Left renal pelvis (tissue), 4 donors: Measurements from ENCODE around the gene UPF1. TPM values are rescaled to one million over a fixed set of nuclear protein-coding genes. Genes with fewer than 3 reads are reported as not detected.

Source experiments
- DNase-seq, 4 donors: peaks; one replicate each; pipeline ENCODE4 v3.0.0-alpha.2; 2013; ENCODE audit warnings: low read depth in 4 of 4, low spot score in 3 of 4
- polyA plus RNA-seq, 4 donors: library from polyadenylated mRNA; unstranded; fragments of 120-200 nt; gene quantifications; one replicate each; pipeline ENCODE4 v1.2.1, GENCODE V29; 2013; ENCODE audit not compliant: insufficient read length in 4 of 4

Gene UPF1
- polyA plus RNA-seq, 4 donors = 33.0 to 62.5 (median 51.6) TPM

DNA sequence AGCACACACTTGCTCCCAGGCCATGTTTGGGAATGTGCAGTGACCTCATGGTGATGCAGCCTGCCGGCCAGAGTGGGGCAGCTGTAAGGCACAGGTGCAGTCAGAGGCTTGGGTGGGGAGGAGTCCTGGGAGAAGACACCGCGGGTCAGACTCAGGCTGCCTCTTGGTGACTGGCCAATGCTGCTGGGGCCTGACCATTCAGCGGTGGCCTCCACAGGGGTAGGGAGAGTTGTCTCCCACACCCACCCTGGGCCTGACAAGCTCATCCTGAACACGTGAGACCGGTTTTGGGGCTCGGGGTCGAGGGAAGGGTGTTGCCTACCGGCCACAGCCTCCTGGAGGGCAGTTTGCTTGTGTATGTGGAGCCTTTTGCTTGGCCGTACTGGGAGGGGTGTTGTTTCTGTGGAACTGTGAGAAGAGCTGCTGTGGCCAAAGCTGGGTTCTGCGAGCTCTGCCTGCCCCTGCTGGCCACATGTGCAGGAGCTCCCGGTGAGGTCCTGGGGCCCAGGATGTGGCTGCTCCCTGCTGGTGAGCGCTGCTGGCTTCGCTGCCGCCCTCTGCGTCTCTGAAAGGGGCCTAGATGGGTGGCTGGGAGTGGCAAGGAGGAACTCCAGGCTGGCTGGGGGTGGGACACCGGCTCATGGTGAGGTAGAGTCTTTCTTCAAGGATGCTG lies 22.1 kb downstream of the UPF1 start:
- DNase-seq = no peak

DNA sequence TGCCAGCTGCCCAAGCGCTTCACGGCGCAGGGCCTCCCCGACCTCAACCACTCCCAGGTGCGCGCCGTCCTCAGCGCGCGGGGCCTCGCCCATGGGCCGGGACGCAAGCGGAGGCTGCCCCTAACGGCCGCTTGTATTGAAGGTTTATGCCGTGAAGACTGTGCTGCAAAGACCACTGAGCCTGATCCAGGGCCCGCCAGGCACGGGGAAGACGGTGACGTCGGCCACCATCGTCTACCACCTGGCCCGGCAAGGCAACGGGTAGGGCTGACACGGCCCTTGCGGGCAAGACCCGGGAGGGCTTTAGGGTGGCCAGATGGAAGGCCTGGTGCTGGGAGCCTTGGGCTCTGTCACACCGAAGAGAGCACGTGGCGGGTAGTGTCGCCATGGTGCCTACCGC lies 23.2 kb downstream of the UPF1 start:
- DNase-seq = no peak

DNA sequence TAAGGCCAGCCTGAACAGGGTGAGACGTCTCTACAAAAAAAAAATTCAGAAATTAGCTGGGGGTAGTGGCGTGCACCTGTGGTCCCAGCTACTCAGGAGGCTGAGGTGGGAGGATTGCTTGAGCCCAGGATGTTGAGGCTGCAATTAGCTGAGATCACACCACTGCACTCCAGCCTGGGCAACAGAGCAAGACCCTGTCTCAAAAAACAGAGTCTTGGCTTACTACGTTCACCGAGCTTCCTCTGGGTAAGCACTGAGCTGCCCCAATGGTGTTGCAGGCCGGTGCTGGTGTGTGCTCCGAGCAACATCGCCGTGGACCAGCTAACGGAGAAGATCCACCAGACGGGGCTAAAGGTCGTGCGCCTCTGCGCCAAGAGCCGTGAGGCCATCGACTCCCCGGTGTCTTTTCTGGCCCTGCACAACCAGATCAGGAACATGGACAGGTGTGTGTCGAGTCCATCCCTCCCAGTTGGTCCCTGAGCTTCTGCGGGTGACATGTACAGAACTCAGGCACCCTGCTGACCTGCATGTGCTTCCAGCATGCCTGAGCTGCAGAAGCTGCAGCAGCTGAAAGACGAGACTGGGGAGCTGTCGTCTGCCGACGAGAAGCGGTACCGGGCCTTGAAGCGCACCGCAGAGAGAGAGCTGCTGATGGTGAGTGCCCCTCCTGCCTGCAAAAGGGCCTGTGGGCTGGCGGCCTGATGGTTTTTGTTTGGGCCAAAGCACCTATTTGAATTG lies 24.1 kb downstream of the UPF1 start:
- no peak for DNase-seq

DNA sequence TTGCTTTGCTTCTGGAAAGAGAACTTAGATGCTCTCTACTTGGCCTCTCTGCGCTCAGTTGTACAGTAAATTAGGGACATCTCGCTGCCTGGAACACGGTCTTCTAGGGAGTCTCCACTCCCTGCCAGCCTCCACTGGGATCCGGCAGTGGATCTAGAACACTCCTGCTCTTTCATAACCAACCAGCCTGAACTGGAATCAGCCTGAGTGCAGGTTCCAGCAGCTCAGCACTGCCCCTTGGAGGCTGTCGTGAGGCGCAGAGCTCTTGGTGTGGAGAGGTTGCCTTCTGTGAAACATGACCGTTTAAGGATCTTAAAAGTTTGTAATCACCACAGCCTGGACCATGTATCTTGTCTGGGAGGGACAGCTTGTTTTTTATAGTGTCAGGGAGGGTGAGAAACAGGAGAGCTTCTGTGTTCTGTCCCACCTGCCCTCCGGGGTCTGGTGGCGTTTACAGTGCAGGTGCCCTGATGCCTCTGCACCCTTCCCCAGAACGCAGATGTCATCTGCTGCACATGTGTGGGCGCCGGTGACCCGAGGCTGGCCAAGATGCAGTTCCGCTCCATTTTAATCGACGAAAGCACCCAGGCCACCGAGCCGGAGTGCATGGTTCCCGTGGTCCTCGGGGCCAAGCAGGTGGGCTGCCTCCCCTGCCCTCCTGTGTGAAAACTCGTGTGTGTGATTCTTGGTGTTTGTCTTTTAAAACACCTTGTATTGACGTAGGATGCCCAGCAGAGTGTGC lies 24.8 kb downstream of the UPF1 start:
- DNase-seq = no peak

DNA sequence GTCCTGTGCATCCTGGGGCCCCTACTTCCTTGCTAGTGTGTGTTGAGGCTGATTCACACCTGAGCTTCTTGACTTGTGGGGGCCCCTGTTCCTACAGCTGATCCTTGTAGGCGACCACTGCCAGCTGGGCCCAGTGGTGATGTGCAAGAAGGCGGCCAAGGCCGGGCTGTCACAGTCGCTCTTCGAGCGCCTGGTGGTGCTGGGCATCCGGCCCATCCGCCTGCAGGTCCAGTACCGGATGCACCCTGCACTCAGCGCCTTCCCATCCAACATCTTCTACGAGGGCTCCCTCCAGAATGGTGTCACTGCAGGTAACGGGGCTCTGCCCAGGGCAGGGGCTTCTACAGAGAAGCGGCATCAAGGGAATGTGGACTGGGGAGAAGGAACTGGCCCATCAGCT lies 25.5 kb downstream of the UPF1 start:
- no peak for DNase-seq

DNA sequence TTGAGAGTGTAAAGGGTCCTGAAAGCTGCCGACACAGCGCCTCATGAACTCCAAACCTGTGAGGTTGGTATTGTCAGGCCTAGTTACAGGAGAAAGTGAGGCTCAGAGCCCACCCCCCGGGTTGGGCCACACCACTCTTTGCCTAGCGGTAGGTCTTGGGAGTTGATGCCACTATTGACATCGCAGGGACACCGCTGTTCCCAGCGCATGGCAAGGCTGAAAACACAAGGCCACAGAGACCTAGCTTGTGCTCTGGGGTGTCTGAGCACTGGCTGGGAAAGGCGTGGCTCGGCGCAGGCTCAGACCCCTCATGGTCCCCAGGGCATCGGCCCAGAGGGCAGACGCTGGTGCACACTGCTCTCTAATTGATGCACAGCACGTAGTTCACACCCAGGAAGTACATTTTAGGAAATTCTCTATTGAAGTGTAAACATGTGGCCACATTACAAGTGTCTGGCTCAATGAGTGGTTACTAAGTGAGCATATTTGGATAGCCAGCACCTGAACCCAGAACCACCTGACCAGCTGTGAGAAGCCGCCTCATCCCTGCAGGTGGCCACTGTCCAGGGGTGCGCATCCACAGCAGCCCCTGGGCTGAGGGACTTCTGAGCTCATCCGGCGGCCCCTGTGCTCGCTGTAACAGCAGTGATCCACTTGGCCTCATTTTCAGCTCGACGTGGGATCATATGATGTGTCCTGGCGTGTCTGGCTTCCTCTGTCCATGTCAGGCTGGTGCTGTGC lies 27.3 kb downstream of the UPF1 start:
- no peak for DNase-seq

DNA sequence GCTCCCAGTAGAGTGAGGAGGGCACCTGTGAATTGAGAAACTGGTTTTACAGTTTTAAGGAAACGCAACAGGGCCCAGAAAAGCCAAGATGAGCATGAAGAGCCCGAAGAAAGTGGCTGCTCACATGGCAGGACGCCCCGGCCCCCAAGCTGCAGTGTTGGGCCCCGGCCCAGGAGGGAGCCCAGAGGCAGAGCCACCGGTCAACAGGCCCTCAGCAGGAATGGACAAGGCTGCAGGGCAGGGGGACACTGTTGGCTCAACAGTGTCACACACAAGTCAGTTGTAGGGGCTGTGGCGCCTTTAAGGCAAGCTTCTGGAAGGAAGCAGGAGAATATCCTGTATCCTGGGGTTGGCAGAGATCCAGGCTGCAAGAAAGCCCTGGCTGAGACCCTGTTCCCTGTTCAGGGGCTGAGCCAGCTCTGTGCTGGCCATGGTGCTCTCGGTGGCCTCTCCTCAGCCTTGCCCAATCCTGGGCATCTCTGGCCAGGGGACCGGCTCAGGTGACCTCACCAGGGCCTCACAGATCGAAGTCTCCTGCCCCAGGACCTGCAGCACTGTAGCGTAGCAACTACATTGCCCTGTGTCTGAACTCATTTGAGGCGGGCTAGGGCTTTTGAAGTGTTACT lies 28.0 kb downstream of the UPF1 start:
- no peak for DNase-seq

DNA sequence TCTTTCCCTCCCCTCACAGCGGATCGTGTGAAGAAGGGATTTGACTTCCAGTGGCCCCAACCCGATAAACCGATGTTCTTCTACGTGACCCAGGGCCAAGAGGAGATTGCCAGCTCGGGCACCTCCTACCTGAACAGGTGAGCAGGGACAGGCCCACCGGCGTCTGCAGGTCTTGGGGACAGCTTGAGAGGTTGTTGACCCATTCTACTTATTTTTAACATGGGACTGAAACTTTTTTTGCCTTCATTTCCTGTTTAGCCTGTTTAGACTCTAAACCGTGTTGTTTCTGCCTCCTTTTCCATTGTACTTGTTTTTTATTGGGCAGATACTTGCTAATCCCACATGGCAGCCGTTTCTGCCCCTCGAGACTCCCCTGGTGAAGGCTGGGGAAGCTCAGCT lies 28.5 kb downstream of the UPF1 start:
- DNase-seq = no peak

DNA sequence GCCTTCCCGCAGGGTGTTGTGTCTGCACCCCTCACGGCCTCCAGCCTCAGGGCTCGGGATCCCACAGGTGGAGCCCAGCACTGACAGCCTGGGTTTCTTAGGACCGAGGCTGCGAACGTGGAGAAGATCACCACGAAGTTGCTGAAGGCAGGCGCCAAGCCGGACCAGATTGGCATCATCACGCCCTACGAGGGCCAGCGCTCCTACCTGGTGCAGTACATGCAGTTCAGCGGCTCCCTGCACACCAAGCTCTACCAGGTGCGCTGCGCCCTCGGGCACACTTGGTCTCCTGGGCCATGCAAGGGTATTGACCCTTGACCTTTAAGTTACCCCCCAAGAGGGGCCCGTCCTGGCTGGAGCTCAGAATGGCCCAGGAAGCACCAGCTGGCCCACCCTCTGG lies 29.0 kb downstream of the UPF1 start:
- no peak for DNase-seq

DNA sequence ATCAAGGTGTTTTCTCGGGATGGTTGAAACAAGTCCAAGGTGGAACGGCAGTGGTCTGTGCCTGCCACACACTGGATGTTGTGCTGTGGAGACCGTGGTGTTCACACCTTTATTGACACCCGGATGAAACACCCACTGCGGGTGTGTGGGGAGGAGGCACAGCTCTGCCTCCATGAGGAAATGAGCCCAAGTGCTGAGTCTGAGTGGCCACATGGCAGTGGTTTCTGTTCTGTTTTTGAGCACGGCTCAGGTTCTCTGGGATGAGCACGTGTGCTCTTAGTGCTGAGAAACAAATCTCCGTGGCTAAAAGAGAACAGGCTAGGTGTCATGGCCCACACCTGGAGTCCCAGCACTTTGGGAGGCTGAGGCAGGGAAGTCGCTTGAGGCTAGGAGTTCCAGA lies 29.5 kb downstream of the UPF1 start:
- DNase-seq = no peak

DNA sequence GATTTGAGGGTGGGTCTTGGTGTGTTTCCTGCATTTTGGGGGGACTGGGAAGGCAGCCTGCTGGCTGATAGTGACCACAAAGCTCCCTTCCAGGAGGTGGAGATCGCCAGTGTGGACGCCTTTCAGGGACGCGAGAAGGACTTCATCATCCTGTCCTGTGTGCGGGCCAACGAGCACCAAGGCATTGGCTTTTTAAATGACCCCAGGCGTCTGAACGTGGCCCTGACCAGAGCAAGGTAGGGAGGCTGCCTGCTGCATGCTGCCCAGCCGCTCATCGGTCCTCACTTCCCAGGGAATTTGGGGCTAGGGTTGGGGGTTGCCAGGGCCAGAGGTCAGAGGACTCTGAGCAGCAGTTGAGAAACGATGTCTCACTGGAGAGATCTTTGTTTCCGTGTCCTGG lies 30.2 kb downstream of the UPF1 start:
- DNase-seq = no peak

DNA sequence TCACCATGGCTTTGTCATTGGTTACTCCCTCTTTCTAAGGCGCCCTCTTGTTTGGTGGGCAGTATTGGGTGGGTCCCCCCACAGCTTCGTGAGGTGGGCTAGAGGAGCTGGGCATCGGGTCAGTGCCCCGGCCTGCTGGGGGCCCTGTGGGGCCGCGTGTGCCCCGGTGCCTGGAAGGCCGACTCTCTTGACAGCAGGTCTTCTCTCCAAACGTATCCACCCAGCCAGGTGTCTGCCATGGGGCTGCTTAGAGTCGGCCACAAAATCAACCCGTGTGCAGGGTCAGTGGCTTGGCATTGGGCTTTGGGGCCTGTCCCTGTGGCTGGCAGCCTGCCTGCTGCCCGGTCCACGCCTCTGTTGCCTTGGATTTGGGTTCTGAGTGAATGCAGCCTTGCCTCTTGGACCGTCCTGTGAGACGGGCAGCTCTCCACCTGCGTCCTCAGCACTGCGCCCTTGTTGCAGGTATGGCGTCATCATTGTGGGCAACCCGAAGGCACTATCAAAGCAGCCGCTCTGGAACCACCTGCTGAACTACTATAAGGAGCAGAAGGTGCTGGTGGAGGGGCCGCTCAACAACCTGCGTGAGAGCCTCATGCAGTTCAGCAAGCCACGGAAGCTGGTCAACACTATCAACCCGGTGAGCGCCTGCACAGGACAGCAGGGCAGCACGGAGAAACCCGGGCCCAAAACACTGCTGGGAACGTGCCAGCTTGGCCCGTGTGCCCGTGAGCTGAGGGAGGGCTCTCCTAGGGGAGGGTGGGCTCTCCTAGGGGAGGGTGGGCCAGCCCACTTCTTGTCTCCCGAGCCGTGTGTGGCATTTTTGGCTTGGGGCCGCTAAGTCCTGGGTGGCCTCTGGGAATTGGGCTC lies 31.4 kb downstream of the UPF1 start:
- no peak for DNase-seq

DNA sequence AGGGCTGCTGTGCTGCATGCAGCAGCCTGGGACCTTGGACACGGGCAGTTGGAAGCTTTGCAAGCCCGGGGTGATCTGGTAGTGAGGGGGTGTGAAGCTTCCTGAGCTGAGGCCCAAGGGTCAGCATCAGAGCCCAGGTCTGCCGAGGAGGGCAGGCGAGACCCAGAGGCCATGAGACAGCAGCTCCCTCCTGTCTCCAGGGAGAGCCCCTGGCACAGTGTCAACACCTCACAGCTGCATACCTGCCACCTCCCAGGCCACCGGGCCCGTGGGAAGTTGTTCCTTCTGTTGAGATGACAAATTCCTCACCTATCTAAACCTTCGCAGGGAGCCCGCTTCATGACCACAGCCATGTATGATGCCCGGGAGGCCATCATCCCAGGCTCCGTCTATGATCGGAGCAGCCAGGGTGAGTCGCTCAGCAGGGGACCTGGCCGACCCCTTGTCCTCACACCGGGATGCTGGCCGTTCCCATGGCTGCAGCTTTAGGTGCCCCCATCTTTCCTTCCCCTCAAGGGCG lies 32.1 kb downstream of the UPF1 start:
- no peak for DNase-seq

DNA sequence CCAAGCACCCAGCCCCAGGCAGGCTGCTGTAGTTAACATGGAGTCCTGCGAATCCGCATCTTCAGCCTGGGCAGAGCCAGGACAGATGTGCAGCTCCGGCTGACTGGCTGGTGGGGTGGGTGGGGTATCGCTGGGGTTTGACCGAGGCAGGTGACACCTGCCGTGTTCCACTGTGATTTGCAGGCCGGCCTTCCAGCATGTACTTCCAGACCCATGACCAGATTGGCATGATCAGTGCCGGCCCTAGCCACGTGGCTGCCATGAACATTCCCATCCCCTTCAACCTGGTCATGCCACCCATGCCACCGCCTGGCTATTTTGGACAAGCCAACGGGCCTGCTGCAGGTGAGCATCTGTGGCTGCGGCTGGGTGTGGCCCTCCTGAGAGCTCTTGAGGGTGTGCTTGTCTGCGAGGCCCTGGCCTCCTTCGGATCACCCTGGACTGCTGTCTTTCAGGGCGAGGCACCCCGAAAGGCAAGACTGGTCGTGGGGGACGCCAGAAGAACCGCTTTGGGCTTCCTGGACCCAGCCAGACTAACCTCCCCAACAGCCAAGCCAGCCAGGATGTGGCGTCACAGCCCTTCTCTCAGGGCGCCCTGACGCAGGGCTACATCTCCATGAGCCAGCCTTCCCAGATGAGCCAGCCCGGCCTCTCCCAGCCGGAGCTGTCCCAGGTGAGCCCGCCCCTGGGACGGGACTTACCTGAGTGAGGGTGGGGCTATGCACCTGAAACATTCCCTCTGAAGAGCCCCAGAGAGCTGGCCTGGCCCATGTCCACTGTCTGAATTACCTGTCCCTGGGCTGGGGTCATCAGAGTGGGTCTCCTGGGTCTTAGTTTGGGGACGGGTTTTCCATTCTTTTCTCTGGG lies 33.6 kb downstream of the UPF1 start:
- no peak for DNase-seq

DNA sequence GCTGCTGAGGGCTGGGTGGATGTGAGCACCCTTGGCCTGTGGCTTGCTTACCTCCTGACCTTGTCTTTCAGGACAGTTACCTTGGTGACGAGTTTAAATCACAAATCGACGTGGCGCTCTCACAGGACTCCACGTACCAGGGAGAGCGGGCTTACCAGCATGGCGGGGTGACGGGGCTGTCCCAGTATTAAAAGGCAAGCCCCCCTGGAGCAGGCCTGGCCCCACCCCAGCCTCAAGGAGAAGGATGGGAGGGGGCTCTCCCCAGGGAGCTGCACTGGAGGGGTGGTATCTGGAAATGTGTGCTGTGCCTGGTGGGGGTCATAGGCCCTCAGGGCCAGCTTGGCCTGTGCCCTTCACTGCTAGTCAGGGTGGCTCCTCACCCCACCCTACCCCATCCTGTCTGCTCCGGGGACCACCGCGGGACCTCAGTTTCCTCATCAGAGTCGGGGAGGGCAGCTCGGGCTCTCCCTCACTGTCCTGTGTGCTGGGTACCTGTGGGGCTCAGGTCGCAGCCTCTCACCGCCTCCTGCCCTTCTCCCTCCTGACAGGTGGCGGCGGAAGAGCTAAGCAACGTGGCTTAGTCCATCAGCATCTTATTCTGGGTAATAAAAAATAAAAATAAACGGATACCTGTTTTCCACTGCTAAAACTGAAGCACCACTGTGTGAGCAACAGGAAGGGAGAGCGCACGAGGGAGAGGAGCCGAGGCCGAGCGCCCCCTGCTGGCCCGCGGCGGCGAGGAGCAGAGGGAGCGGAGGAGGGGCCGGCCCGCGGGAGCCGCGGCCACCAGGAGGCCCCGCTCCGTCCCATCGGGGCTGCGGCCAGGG lies 34.4 kb downstream of the UPF1 start:
- no peak for DNase-seq

DNA sequence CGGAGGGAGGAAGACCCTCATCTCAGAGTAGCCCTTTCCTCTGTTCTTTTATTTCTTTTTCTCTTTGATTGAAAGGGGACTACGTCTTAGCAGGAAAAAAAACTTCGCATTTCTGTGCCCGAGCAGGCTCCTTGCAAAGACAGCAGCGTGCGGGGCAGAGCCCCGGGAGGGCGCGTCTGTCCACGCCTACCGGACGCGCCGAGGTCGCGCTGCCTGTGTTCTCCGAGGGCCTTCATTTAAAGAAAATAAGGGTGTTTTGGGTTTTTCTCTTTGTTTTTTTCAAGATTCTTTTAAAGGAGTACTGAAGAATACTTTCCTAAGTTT lies 35.0 kb downstream of the UPF1 start:
- DNase-seq = no peak

DNA sequence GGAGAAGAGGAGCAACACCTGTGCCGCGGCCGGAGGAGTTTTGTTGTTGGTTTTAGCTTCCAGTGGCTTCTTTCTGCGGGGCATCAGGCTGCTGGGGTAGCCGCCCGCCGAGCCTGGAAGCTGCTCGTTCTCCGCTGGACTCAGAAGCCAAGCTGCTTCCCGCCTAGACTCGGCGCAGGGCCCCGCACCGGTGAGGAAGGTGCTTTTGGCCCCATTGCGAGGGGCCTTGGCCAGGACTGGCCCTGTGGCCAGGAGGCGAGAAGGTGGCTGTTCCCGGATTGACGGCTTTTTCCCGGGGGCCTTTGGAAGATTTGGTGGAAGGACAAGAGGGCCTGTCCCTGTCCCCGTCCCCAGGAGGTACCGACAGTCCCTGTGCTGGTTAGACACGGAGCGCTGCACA lies 35.4 kb downstream of the UPF1 start:
- DNase-seq = no peak

DNA sequence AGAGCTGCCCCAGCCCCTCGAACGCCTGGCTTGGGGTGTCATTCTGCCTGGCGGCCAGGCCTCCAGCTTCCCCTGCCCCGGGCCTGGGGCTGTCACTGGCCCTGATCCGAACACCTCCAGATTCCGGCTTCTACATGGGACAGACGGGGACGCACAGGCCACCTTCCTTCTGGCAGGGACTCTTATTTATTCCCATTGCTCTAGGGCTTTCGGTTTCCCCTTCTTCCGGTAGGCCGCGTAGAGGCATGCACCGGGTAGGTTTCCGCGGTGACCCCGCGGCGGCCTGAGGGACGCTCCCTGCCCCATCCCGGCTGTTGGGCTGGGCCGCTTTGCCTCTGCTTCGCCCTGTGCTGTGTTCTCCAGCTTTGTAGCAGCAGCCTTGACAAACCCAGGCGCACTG lies 36.0 kb downstream of the UPF1 start:
- DNase-seq = no peak
